HG03103 (cell line): ENCODE results near the gene DIP2B.
"Not testable (repeated sequence)": the region's sequence is repeated elsewhere in the genome, so short reads cannot be mapped to it uniquely, and the experiment has no call there.

ENCODE experiments used
- ATAC-seq: cut with Tn5 transposase; IDR thresholded peaks from one replicate; pipeline ENCODE4 v1.9.1; 2021; ENCODE audit warnings: low read depth; ENCODE audit not compliant: unreplicated experiment

Gene DIP2B

GRCh38 chr12:50517421-50518048 is 12.8 kb downstream of the DIP2B start:
- ATAC-seq: peak; percentile 52

- ATAC-seq: no peak
Measured at GRCh38 chr12:50518090-50518489, 13.3 kb downstream of the DIP2B start.

GRCh38 chr12:50519353-50519752 is 14.6 kb downstream of the DIP2B start:
- no peak for ATAC-seq

GRCh38 chr12:50520416-50521207 is 15.8 kb downstream of the DIP2B start:
- ATAC-seq: no peak

GRCh38 chr12:50521781-50522180 is 17.0 kb downstream of the DIP2B start:
- ATAC-seq: not testable (repeated sequence)

GRCh38 chr12:50523772-50524171 is 19.0 kb downstream of the DIP2B start:
- ATAC-seq: no peak

- no peak for ATAC-seq
Measured at GRCh38 chr12:50524621-50525020, 19.8 kb downstream of the DIP2B start.

- ATAC-seq: no peak
Measured at GRCh38 chr12:50525422-50525821, 20.6 kb downstream of the DIP2B start.

- ATAC-seq: no peak
Measured at GRCh38 chr12:50527359-50527726, 22.6 kb downstream of the DIP2B start.

- ATAC-seq: no peak
Measured at GRCh38 chr12:50528800-50529199, 24.0 kb downstream of the DIP2B start.

GRCh38 chr12:50529345-50529744 is 24.6 kb downstream of the DIP2B start:
- no peak for ATAC-seq

GRCh38 chr12:50530532-50530931 is 25.7 kb downstream of the DIP2B start:
- ATAC-seq: no peak

GRCh38 chr12:50533203-50533584 is 28.4 kb downstream of the DIP2B start:
- no peak for ATAC-seq

- no peak for ATAC-seq
Measured at GRCh38 chr12:50533971-50534370, 29.2 kb downstream of the DIP2B start.

GRCh38 chr12:50536831-50537537 is 32.2 kb downstream of the DIP2B start:
- ATAC-seq: no peak

GRCh38 chr12:50537538-50537919 is 32.7 kb downstream of the DIP2B start:
- ATAC-seq: no peak

GRCh38 chr12:50538182-50538581 is 33.4 kb downstream of the DIP2B start:
- ATAC-seq: no peak

GRCh38 chr12:50541139-50541538 is 36.4 kb downstream of the DIP2B start:
- ATAC-seq: no peak

GRCh38 chr12:50542448-50542847 is 37.7 kb downstream of the DIP2B start:
- no peak for ATAC-seq

- not testable (repeated sequence) for ATAC-seq
Measured at GRCh38 chr12:50543188-50543587, 38.4 kb downstream of the DIP2B start.

GRCh38 chr12:50545213-50545612 is 40.4 kb downstream of the DIP2B start:
- no peak for ATAC-seq

GRCh38 chr12:50545786-50546185 is 41.0 kb downstream of the DIP2B start:
- ATAC-seq: no peak
